H7 (cell line): ENCODE data around the gene ENOX2. TPM values are rescaled to one million over a fixed set of nuclear protein-coding genes. Genes with fewer than 3 reads are reported as not detected.
A peak's percentile ranks its signal among the peaks of the same experiment; 100 is the strongest.

Experiments used
- DNase-seq: peaks from one replicate; pipeline ENCODE4 v3.0.0; 2012
- H3K27me3 ChIP-seq: 2 replicates; pipeline ENCODE4 v1.6.0; 2011; ENCODE audit warnings: mild to moderate bottlenecking, low read length; ENCODE audit not compliant: control insufficient read depth, insufficient read depth
- H3K36me3 ChIP-seq: replicated peaks from 2 replicates; pipeline ENCODE4 v1.5.1; 2011; ENCODE audit warnings: low read length; ENCODE audit not compliant: control insufficient read depth, insufficient read depth
- H3K4me3 ChIP-seq: 2 replicates; pipeline ENCODE4 v1.5.1; 2011; ENCODE audit warnings: low read depth, mild to moderate bottlenecking, control low read depth, low read length, moderate library complexity; ENCODE audit not compliant: insufficient read depth
- total RNA-seq: library from RNA; depleted of rRNA; stranded (reverse); fragments of >200 nt; shearing (Covaris generic); gene quantifications from 2 replicates; pipeline ENCODE4 v1.2.3, GENCODE V29; 2014

Gene ENOX2
- total RNA-seq, 1 experiment from 2014 or later: 17.5 TPM

- Histone ChIP-seq H3K4me3 (no peak overlapping the region), H3K27me3 (no peaks in the 10 kb centered on the region), H3K36me3 (no peaks in the 10 kb centered on the region)
- no peak for DNase-seq
These were observed 248.5 kb downstream of the ENOX2 start for GRCh38 chrX:130654409-130654950.

GRCh38 chrX:130652824-130653578 is 250.0 kb downstream of the ENOX2 start:
- no peak for DNase-seq
- Histone ChIP-seq H3K4me3 (no peak overlapping the region), H3K27me3 (no peaks in the 10 kb centered on the region), H3K36me3 (no peaks in the 10 kb centered on the region)

GRCh38 chrX:130649738-130650137 is 253.3 kb downstream of the ENOX2 start:
- H3K36me3 ChIP-seq: no peaks in the 10 kb centered on the region
- H3K27me3 ChIP-seq: no peaks in the 10 kb centered on the region
- DNase-seq: no peak
- H3K4me3 ChIP-seq: no peak overlapping the region

DNA sequence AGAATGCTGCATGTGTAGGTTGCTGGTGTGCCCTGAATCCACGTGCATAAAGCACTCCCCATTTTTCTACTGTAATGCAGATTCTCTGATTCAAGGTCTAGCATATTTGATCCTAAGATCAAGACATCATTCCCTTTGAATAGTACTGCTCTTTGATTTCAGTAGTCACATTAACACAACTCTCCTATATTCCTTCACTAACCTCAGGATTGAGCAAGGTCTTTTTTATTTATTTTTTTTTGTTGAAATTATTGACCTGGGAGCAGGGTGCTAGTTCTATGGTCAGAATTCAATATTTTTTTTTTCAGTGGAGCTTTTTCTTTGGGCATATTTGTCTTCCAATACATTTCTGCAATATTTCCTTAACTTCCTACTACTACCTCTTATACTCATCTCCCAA is 255.5 kb downstream of the ENOX2 start:
- Histone ChIP-seq H3K27me3 (no peaks in the 10 kb centered on the region), H3K4me3 (no peak overlapping the region), H3K36me3 (no peaks in the 10 kb centered on the region)
- DNase-seq: no peak

DNA sequence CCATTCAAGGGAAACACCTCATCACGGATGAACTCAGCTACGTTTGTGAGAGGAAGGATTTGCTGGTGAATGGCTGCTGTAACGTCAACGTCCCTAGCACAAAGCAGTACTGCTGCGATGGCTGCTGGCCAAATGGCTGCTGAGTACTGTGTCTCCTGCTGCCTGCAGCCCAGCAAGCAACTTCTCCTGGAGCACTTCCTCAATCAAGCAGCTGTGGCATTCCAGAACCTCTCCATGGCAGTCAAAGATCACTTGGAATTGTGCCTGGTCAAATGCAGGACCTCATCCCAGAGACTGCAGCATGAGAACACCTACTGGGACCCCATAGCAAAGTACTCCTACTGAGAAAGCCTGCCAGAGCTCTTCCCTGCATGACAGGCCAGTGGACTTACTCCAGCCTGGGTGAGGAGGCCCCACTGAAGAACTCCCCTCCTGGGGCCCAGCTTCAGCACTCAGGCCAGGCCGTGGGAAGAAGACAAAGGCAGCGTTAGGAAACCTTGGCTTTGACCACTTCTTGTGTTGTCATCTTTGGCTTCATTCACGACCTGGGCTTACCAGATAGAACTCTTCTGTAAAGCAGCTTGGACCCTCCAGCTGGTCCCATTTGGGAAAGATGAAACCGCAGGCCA is 256.9 kb downstream of the ENOX2 start:
- Histone ChIP-seq H3K4me3 (no peak overlapping the region), H3K36me3 (no peaks in the 10 kb centered on the region), H3K27me3 (no peaks in the 10 kb centered on the region)
- DNase-seq: no peak

- no peak overlapping the region for H3K4me3 ChIP-seq
- H3K36me3 ChIP-seq: no peaks in the 10 kb centered on the region
- DNase-seq: no peak
- no peaks in the 10 kb centered on the region for H3K27me3 ChIP-seq
These were observed 265.4 kb downstream of the ENOX2 start for GRCh38 chrX:130637591-130637990.

- DNase-seq: no peak
- H3K27me3 ChIP-seq: no peaks in the 10 kb centered on the region
- H3K4me3 ChIP-seq: no peak overlapping the region
- no peaks in the 10 kb centered on the region for H3K36me3 ChIP-seq
These were observed 266.7 kb downstream of the ENOX2 start for GRCh38 chrX:130636277-130636676.

GRCh38 chrX:130631011-130631410 is 272.0 kb downstream of the ENOX2 start:
- DNase-seq: no peak
- Histone ChIP-seq H3K27me3 (no peaks in the 10 kb centered on the region), H3K4me3 (no peak overlapping the region), H3K36me3 (no peaks in the 10 kb centered on the region)

DNA sequence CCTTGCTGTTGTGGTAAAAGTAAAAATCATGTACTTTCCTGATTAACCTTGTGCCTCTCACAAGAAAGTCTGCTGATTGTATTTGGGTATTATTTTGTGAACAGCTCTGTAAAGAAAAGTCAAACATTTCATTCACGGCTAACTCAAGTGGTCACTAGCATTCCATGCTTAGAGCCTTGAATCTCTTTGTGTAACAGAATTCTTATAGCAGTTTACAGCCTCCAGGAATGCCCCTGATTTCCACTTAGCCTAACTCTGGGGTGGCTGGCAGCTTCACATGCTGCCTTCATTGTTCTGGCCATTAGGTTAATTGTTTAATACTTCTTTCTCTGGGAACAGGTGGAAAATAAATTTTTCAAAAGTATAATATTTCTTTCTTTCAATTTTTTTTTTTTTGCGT is 274.5 kb downstream of the ENOX2 start:
- no peaks in the 10 kb centered on the region for H3K36me3 ChIP-seq
- no peak for DNase-seq
- H3K4me3 ChIP-seq: no peak overlapping the region
- H3K27me3 ChIP-seq: no peaks in the 10 kb centered on the region

DNA sequence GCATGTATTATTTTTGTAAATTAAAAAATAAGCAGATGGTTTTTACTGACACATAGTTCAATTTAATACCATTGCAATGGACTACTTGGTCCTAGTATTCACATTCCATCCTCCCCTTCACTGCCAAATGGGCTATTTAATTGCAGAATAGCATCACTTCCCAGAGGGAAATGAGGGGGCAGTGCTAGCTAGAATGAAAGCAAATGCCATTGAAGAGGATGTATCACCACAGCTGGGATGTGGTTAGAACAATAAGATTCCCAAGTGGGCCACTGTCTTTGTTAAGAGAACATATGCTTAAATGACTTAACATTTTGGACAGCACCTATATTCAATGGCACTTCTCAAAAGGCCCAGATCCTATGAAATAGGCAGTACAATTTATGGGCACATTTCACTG is 276.5 kb downstream of the ENOX2 start:
- Histone ChIP-seq H3K27me3 (no peaks in the 10 kb centered on the region), H3K4me3 (no peak overlapping the region), H3K36me3 (no peaks in the 10 kb centered on the region)
- DNase-seq: no peak

- H3K36me3 ChIP-seq: no peaks in the 10 kb centered on the region
- no peak for DNase-seq
- H3K4me3 ChIP-seq: no peak overlapping the region
- H3K27me3 ChIP-seq: no peaks in the 10 kb centered on the region
These were observed 277.6 kb downstream of the ENOX2 start for GRCh38 chrX:130625386-130625785.

DNA sequence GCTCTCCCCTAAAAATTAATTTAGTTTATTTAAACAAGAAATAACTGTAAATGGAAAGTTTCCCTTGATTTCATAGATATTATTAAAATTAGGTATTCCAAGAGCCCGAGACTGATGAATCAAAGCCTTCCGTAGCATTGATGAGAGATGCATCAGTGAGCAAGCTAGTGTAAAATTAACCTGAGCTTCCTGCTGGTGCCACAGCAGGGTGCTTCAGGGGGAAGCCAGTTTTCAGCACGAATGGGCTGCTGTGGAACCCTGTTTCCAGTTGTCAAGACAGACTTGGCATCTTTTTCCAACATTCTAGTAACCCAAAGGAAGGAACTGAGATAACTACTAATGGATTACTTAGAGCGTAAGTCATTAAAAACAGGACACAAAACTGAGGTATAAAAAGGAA is 279.5 kb downstream of the ENOX2 start:
- Histone ChIP-seq H3K4me3 (no peak overlapping the region), H3K36me3 (no peaks in the 10 kb centered on the region), H3K27me3 (no peaks in the 10 kb centered on the region)
- peak; percentile 23 for DNase-seq

DNA sequence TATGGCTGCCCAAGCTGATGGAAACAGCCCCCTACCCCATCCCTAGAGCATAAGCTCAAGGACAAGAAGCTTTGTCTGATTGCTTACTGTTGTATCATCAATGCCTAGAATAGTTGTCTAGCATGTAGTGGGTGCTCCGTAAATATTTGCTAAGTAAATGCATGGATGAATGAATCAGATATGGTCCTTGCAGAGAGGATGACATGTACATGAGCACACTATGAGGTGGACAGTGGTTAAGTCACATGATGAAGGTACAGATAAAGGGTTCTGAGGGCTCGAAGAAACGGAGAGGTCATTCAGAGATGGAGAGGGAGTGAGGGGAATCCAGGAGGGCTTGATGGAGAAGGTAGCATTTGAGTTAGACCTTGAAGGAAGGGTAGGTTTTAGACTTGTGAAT is 287.1 kb downstream of the ENOX2 start:
- H3K36me3 ChIP-seq: no peaks in the 10 kb centered on the region
- DNase-seq: no peak
- no peak overlapping the region for H3K4me3 ChIP-seq
- H3K27me3 ChIP-seq: no peaks in the 10 kb centered on the region

DNA sequence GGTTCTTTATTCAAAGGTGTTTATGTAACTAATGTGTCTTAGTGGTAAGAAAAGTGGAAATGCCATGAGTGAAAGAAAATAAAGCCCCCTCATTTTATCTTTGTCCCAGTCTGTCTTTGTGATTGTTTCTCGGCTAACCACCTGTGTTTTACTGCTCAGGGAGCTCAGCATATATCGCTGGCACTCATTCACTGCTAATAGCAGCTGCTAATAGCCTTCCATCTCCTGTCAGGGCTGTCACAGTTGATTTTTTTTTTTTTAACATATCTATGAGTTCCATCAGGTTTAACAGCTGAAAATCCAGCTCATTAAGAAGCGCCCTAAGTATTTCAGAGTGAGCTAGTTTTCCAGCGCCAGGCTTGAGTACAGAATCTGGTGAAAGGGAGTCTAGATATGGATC is 295.6 kb downstream of the ENOX2 start:
- DNase-seq: no peak
- no peaks in the 10 kb centered on the region for H3K36me3 ChIP-seq
- no peak overlapping the region for H3K4me3 ChIP-seq
- H3K27me3 ChIP-seq: no peaks in the 10 kb centered on the region

DNA sequence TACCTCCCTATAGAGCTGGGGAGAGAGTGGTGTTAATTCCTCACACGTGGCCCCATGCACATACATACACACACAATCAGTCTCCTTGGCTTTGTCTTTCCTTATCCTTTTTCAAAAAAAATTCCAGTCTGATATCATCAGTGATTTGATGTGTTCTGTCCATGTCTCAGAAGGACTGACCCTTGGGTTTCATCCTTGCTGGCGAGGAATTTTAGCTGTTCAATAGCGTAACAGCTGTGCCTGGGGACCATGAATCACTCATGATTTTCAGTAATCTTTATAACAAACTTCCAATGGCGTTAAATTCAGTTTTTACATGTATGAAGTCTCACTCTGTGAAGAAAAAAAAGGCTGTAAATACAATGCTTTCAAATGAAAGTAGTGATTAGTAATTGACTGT is 296.6 kb downstream of the ENOX2 start:
- H3K36me3 ChIP-seq: no peaks in the 10 kb centered on the region
- DNase-seq: no peak
- H3K27me3 ChIP-seq: no peaks in the 10 kb centered on the region
- H3K4me3 ChIP-seq: no peak overlapping the region
